Activated naive CD4-positive, alpha-beta T cell treated with Interleukin-2 at 50 U/mL for 16 hours (primary cell): Measurements from ENCODE around the gene GFAP.

Source experiments
- DNase-seq: peaks from one replicate; pipeline ENCODE4 v3.0.0-alpha.2; 2020

The GFAP gene

GRCh38 chr17:44898768-44899073 is 16.6 kb downstream of the GFAP start:
- DNase-seq = no peak

GRCh38 chr17:44894642-44895041 is 20.7 kb downstream of the GFAP start:
- no peak for DNase-seq

- DNase-seq = no peak
Observed at GRCh38 chr17:44892250-44892649, 23.1 kb downstream of the GFAP start.

- DNase-seq = no peak
Observed at GRCh38 chr17:44889003-44889402, 26.3 kb downstream of the GFAP start.

- DNase-seq = no peak
Observed at GRCh38 chr17:44887971-44888954, 27.0 kb downstream of the GFAP start.

- no peak for DNase-seq
Observed at GRCh38 chr17:44887016-44887415, 28.3 kb downstream of the GFAP start.

- no peak for DNase-seq
Observed at GRCh38 chr17:44884941-44885340, 30.4 kb downstream of the GFAP start.

- no peak for DNase-seq
Observed at GRCh38 chr17:44881145-44881544, 34.2 kb downstream of the GFAP start.

GRCh38 chr17:44880062-44880461 is 35.2 kb downstream of the GFAP start:
- no peak for DNase-seq

GRCh38 chr17:44879376-44879775 is 35.9 kb downstream of the GFAP start:
- no peak for DNase-seq

GRCh38 chr17:44878627-44879221 is 36.6 kb downstream of the GFAP start:
- peak; percentile 15 for DNase-seq

GRCh38 chr17:44877121-44877520 is 38.2 kb downstream of the GFAP start:
- DNase-seq = no peak

GRCh38 chr17:44875761-44876160 is 39.5 kb downstream of the GFAP start:
- DNase-seq = no peak

- no peak for DNase-seq
Observed at GRCh38 chr17:44872131-44872768, 43.0 kb downstream of the GFAP start.

- no peak for DNase-seq
Observed at GRCh38 chr17:44871556-44871955, 43.7 kb downstream of the GFAP start.

- DNase-seq = no peak
Observed at GRCh38 chr17:44867841-44868240, 47.5 kb downstream of the GFAP start.

- no peak for DNase-seq
Observed at GRCh38 chr17:44865931-44866330, 49.4 kb downstream of the GFAP start.

- peak; percentile 67 for DNase-seq
Observed at GRCh38 chr17:44865231-44865660, 50.1 kb downstream of the GFAP start.

- no peak for DNase-seq
Observed at GRCh38 chr17:44864831-44865230, 50.5 kb downstream of the GFAP start.

- no peak for DNase-seq
Observed at GRCh38 chr17:44863061-44863918, 52.0 kb downstream of the GFAP start.

- DNase-seq = no peak
Observed at GRCh38 chr17:44862278-44862914, 52.9 kb downstream of the GFAP start.

- no peak for DNase-seq
Observed at GRCh38 chr17:44859701-44860100, 55.6 kb downstream of the GFAP start.
